GM12872 (cell line): ENCODE measurements around the gene COL15A1.

Experiments
- TF ChIP-seq, protein P1 (sequence below): IDR thresholded peaks from 3 replicates; pipeline ENCODE4 v1.5.1; 2011; ENCODE audit warnings: low read depth, mild to moderate bottlenecking, low read length, moderate library complexity; ENCODE audit not compliant: insufficient read depth

The COL15A1 gene

DNA sequence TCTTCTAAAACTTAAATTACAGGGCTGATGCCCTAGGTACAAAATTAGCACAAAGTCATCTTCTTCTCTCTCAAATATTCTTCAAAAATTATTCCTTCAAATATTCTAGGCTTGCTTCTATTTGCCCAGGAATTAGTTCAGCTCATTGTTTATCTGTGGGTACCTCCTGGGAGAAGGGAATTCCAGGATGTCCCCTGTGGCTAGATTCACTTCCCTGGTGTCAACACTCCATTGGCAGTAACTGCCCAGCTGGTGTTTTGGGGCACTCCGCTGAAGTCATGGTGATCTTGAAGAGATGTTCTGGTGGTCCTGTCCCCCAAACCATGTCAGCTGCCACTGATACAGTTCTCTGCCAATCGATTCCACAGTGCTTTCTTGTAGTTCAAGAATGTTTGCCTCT is 135.0 kb downstream of the COL15A1 start:
- TF ChIP-seq, protein P1, sequence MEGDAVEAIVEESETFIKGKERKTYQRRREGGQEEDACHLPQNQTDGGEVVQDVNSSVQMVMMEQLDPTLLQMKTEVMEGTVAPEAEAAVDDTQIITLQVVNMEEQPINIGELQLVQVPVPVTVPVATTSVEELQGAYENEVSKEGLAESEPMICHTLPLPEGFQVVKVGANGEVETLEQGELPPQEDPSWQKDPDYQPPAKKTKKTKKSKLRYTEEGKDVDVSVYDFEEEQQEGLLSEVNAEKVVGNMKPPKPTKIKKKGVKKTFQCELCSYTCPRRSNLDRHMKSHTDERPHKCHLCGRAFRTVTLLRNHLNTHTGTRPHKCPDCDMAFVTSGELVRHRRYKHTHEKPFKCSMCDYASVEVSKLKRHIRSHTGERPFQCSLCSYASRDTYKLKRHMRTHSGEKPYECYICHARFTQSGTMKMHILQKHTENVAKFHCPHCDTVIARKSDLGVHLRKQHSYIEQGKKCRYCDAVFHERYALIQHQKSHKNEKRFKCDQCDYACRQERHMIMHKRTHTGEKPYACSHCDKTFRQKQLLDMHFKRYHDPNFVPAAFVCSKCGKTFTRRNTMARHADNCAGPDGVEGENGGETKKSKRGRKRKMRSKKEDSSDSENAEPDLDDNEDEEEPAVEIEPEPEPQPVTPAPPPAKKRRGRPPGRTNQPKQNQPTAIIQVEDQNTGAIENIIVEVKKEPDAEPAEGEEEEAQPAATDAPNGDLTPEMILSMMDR, result no peak

GRCh38 chr9:99079542-99079941 is 135.8 kb downstream of the COL15A1 start:
- TF ChIP-seq, protein P1, result no peak

DNA sequence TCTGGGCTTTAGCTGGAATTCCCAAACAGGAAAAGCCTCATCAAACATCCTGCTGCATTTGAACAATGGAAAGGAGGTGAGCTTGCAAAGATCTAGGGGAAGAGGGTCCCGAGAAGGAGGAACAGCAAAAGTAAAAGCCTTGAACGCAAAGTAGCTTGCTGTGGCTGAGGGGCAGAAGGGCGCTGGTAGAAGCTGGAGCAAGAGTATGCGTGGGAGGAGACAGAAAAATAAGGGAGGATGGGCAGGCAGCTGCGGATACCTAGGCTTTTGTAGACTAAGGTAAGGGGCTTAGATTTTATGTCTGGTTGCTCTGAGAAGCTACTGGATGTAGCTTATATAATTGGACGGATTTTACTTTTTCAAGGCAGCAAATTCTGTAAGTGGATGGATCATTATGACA is 139.3 kb downstream of the COL15A1 start:
- TF ChIP-seq, protein P1, result no peak

DNA sequence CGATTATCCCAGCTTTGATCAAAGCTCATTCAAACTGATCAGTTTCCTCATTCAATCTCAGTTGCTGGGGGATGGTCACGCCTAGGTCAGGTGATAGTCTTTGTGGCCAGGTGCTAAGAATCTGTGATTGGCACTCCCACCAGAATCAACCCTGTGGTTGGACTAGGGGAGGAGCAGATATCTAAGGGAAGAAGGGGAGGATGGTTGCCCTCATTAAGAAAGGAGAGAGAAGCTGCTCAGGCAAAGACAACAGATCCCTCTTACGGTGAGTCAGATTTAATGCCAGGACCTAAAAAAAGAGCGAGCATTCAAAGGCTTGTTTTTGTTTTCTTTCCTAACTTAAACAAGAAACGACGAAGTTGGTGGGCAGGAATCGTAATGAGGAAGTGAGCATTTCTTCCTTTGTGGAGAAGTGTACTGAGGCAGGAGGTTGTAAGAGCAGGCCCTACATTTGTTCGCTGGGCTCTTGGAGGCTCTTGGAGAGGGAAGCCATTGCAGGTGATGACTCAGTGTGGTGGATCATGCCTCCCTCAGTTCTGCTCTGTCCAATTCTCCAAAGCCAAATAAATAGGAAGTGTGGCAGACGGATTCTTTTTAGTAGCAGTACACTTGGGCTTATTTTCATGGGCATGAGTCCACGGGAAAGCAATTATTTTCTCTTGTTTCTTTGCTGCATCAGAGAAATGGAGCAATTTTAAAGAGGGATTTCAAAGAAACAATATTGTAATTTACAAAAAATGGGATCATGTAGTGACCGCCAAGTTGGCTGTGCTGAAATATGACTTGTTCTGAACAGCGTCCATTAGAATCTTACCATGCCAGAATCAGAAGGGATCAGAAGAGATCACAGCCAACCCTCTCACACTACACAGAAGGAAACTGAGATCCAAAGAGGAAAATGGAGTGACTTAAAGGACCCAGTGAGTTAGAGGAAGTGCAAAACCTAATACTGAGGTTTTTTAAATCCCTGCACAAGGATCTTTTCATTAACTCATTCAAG is 142.5 kb downstream of the COL15A1 start:
- TF ChIP-seq, protein P1, result no peak

DNA sequence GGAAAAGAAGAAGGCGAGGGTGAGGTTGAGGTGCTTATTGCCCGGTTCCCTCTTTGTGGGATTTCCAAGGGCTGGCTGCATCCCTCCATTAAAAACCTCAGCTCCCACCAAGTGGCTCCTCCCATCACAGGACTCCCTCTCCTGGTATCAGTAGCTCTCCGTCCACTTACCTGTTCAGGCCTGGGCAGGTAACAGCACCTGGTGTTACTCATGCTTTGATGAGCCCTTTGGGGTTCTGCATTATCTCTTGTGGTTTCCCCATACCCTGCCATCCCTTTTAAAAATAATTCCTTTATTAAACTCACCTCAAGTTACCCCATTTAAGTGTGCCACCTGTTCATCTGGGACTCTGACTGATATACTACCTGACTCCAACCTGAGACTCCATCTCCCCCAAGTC is 143.8 kb downstream of the COL15A1 start:
- TF ChIP-seq, protein P1, result no peak

GRCh38 chr9:99090336-99091130 is 146.8 kb downstream of the COL15A1 start:
- TF ChIP-seq, protein P1, result no peak

DNA sequence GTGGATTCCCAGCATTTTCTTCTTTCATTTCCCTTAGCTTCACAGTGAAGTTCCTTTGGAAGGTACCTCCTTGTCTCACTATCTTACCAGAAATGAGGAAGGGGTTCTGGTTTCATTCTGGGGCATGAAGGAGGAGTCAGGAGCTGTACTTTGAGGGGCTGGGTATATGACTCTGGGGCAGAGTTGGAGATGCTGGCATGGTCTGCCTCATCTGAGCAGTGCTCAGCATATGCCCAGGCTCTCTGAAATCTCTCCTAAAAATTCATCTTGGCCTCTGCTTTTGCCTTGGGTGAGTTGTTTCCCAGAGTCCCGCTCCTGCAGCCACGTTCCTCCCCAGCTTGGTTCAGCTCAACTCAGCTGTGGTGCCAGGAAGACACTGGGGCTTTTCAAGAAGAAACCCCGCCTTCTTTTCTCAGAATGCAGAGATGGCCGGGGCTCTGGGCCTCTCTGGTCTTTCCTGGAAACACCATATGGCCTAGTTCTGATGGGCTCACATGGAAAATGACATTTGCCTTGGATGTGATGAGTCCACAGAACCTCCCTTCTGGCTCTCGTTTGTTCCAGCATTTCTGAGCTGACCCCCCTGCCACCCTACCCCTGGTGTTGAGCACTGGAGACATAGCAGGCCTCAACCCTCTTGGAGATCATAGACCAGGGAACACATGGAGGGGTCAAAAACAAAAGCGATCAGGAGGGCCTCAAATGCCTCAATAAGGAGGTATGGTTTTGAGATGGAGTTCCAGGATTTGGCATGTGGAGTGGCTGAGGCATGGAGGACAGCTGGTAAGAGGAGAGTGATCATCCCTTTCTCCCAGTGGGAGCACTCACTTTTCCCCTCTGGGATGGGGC is 149.2 kb downstream of the COL15A1 start:
- TF ChIP-seq, protein P1, result no peak
